IPS DF 4.7 (cell line): ENCODE results near the gene ATAD3C.
"Not testable (repeated sequence)": the region's sequence is repeated elsewhere in the genome, so short reads cannot be mapped to it uniquely, and the experiment has no call there.

ENCODE experiments used
- DNase-seq: peaks from one replicate; pipeline ENCODE4 v3.0.0-alpha.2; 2013; ENCODE audit warnings: low spot score; ENCODE audit errors: extremely low read depth

Gene ATAD3C

GRCh38 chr1:1418464-1419362 lies 30.8 kb upstream of the ATAD3C start:
- no peak for DNase-seq

- DNase-seq = no peak
These were observed 30.1 kb upstream of the ATAD3C start for GRCh38 chr1:1419363-1419812.

GRCh38 chr1:1419813-1420653 lies 29.5 kb upstream of the ATAD3C start:
- no peak for DNase-seq

GRCh38 chr1:1420654-1421141 lies 28.8 kb upstream of the ATAD3C start:
- no peak for DNase-seq

- no peak for DNase-seq
These were observed 28.2 kb upstream of the ATAD3C start, which contains the start of gene ANKRD65 for GRCh38 chr1:1421147-1421906. Gene ANKRD65 (minus strand): TSS chr1:1421276. CDS start chr1:1421005, 271 bp downstream.

GRCh38 chr1:1421907-1422464 lies 27.5 kb upstream of the ATAD3C start:
- DNase-seq = no peak

- no peak for DNase-seq
These were observed 26.8 kb upstream of the ATAD3C start for GRCh38 chr1:1422465-1423244.

GRCh38 chr1:1423245-1423597 lies 26.3 kb upstream of the ATAD3C start:
- DNase-seq = no peak

GRCh38 chr1:1424707-1425106 lies 24.8 kb upstream of the ATAD3C start:
- no peak for DNase-seq

GRCh38 chr1:1425426-1425752 lies 24.1 kb upstream of the ATAD3C start:
- no peak for DNase-seq

- no peak for DNase-seq
These were observed 23.6 kb upstream of the ATAD3C start for GRCh38 chr1:1425753-1426495.

GRCh38 chr1:1426496-1427105 lies 22.9 kb upstream of the ATAD3C start:
- no peak for DNase-seq

GRCh38 chr1:1427106-1427819 lies 22.2 kb upstream of the ATAD3C start:
- no peak for DNase-seq

- no peak for DNase-seq
These were observed 21.7 kb upstream of the ATAD3C start for GRCh38 chr1:1427820-1428148.

GRCh38 chr1:1428174-1428573 lies 21.3 kb upstream of the ATAD3C start:
- DNase-seq = no peak

GRCh38 chr1:1428967-1429366 lies 20.5 kb upstream of the ATAD3C start:
- DNase-seq = not testable (repeated sequence)

GRCh38 chr1:1429671-1430073 lies 19.8 kb upstream of the ATAD3C start:
- no peak for DNase-seq

GRCh38 chr1:1430114-1430982 lies 19.1 kb upstream of the ATAD3C start:
- DNase-seq = no peak
